ENCODE measurements around the gene VTI1A. TPM values are rescaled to one million over a fixed set of nuclear protein-coding genes. Genes with fewer than 3 reads are reported as not detected.

Gene VTI1A
- total and polyA plus RNA-seq, 3 donors from 2014 or later: 25.5 to 85.9 (median 63.4) TPM

DNA sequence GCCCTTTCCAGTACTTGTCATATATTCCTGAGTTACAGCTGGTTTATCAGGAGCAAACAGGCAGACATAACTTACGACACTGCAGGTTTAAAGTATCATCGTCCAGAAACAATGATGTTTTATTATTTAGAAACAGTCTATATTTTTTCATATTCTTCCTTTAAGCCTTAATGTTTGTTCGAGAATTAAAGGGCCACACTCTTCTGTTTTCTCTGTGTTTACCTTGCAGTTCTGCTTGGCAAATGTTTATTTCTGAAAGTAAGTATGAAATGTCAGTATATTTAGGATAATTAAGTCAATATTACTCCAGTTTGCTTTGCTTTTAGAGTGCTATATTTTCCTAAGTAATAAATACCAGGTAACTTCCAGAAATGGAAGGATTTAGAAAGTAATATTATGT, 115.1 kb downstream of the VTI1A start:
- Histone ChIP-seq H3K4me3 (no peak overlapping the region), H3K36me3 (ENCODE audit: low read depth, missing control alignments) (no peaks in the 10 kb centered on the region), H3K4me1 (no peaks in the 10 kb centered on the region), H3K27ac (no peak overlapping the region), H3K27me3 (no peaks in the 10 kb centered on the region), H3K9me3 (no peaks in the 10 kb centered on the region)
- intact Hi-C loops (cut with DNase I; ENCODE audit: low total_unique reads): no loop called here
- 81 to 86% methylated on average over 3 of the region's 3 CpGs for WGBS, 2 donors
- DNase-seq: no peak
- no peak for TF ChIP-seq POLR2A (IDR thresholded peaks at IDR 0.05)
- TF ChIP-seq, protein P1, sequence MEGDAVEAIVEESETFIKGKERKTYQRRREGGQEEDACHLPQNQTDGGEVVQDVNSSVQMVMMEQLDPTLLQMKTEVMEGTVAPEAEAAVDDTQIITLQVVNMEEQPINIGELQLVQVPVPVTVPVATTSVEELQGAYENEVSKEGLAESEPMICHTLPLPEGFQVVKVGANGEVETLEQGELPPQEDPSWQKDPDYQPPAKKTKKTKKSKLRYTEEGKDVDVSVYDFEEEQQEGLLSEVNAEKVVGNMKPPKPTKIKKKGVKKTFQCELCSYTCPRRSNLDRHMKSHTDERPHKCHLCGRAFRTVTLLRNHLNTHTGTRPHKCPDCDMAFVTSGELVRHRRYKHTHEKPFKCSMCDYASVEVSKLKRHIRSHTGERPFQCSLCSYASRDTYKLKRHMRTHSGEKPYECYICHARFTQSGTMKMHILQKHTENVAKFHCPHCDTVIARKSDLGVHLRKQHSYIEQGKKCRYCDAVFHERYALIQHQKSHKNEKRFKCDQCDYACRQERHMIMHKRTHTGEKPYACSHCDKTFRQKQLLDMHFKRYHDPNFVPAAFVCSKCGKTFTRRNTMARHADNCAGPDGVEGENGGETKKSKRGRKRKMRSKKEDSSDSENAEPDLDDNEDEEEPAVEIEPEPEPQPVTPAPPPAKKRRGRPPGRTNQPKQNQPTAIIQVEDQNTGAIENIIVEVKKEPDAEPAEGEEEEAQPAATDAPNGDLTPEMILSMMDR (IDR thresholded peaks at IDR 0.05): no peak

DNA sequence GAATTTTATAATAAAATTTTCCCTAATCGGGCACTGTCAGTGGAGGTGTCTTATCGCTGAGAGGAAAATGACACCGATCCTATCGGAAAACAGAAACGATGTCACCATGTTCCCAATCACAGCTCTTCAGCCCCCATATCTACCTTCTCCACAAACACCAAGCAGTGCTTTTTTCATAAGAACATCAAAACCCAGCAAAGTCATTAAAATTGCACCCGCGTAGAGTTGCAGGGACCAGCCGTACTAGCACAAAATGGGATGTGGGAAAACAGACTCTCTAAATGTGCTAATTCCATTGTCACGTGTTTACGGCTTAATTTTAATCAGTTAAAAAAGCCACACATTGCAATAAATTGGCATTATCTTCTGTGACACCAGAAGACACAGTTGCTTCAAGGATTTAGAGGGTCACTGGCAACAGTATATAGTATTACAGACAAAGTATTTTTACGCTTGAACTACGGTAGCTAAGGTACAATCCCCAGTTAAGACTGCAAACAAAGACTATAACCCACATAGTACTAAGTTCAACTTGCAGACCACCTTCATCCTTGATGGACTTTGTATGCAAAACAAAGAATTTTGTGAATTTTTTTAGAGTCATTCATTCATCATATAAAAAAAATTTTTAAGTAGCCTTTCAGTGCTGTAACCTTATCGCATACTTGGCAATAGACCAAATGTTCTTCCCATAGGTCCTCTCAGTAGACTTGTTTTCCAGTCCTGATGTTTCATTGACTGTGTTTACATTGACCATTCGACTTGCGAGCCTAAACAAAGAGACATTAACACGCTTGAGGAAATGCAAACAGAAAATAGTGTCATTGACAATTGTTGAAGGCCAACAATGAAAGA, 116.0 kb downstream of the VTI1A start:
- Histone ChIP-seq H3K27me3 (no peaks in the 10 kb centered on the region), H3K4me3 (no peak overlapping the region), H3K27ac (no peak overlapping the region), H3K36me3 (ENCODE audit: low read depth, missing control alignments) (no peaks in the 10 kb centered on the region), H3K9me3 (no peaks in the 10 kb centered on the region), H3K4me1 (no peaks in the 10 kb centered on the region)
- no peak for TF ChIP-seq POLR2A (IDR thresholded peaks at IDR 0.05)
- TF ChIP-seq, protein P1 (IDR thresholded peaks at IDR 0.05): no peak
- intact Hi-C loops (cut with DNase I; ENCODE audit: low total_unique reads): no loop called here
- 91 to 95% methylated on average over 16 of the region's 16 CpGs for WGBS, 2 donors
- DNase-seq: no peak

DNA sequence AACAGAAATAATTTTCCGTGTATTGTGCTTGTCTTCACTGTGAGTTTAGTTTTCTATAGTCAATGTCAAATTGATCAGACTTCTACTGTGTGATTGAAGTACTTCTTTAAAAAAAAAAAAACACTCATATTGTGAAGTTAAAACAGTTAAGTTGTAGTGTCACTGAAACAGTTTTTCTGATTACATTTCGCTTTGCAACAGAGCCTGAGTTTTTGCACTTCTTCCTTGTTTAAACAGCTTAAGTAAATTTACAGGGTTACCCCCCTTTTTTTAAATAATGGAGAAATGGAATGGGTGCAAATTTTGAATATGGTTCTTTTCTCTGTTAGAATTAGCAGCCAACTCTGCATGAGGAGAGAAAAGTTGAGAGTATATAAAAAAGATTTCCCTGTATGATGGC, 117.3 kb downstream of the VTI1A start:
- no peaks in the 10 kb centered on the region for H3K27me3 ChIP-seq
- DNase-seq: no peak
- no peaks in the 10 kb centered on the region for H3K9me3 ChIP-seq
- intact Hi-C loops (cut with DNase I; ENCODE audit: low total_unique reads): no loop called here
- no peak overlapping the region for H3K4me3 ChIP-seq
- H3K27ac ChIP-seq: no peak overlapping the region
- TF ChIP-seq POLR2A (IDR thresholded peaks at IDR 0.05): no peak
- TF ChIP-seq, protein P1 (IDR thresholded peaks at IDR 0.05): no peak
- WGBS, 2 donors: 75 to 76% methylated on average over 2 of the region's 2 CpGs
- no peaks in the 10 kb centered on the region for H3K4me1 ChIP-seq
- no peaks in the 10 kb centered on the region for H3K36me3 ChIP-seq (ENCODE audit: low read depth, missing control alignments)

DNA sequence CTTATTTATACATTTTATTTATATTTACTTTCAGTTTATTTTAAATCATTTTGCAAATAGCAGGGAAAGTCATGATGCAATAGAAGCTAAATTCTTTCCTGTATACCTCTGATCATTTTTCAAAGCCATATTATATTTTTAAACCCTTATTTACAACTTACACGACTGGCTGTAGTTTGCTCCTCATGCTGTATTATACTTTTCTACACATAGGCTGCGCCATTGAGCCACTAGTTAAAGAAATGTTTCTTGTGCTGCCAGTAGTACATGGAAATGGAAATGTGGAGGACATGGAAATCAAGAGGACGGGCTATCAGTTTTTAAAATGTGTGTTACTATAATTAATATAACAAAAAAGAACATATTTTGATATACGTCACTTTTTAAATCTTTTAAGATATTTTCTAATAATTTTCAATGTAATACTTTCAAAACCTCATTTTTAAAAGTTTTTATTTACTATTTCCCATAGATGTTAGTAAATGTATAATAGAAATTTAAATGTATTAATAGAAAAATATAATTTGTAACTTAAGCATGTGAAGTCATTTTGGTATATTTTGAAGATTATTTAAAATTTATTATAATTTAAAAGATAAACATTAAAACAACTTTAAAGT, 118.5 kb downstream of the VTI1A start:
- peak; percentile 59 for DNase-seq
- Histone ChIP-seq H3K27me3 (no peaks in the 10 kb centered on the region), H3K27ac (no peak overlapping the region), H3K9me3 (no peaks in the 10 kb centered on the region), H3K4me1 (no peaks in the 10 kb centered on the region), H3K36me3 (ENCODE audit: low read depth, missing control alignments) (no peaks in the 10 kb centered on the region), H3K4me3 (no peak overlapping the region)
- TF ChIP-seq POLR2A (IDR thresholded peaks at IDR 0.05): no peak
- TF ChIP-seq, protein P1 (IDR thresholded peaks at IDR 0.05): peak; percentile 39 to 61 (median 53)
- WGBS, 2 donors: 52 to 62% methylated on average over 4 of the region's 4 CpGs
- intact Hi-C loops (cut with DNase I; ENCODE audit: low total_unique reads): no loop called here
